IMR-90 (cell line): ENCODE data around the gene NEAT1. TPM values are rescaled to one million over a fixed set of nuclear protein-coding genes. Genes with fewer than 3 reads are reported as not detected.

Experiments used
- ATAC-seq: fragments of 200-7000 bp; cut with Tn5 transposase; 2 replicates; pipeline ENCODE4 v1.9.1; 2020; ENCODE audit warnings: low read depth, mild to moderate bottlenecking, moderate library complexity
- BruUV-seq: library from RNA; stranded (reverse); fragments of 400-500 nt; replicated peaks from 2 replicates; lab custom pipeline; 2021; lab: Mats Ljungman, UMichigan
- CTCF ChIA-PET: fragments of 300-600 bp; formaldehyde crosslinking; extraction: SDS; loops from one replicate; lab custom pipeline; 2021; ENCODE audit warnings: antibody characterized with exemption; lab: Yijun Ruan, JAX
- POLR2A ChIA-PET: fragments of 300-600 bp; sonication (Branson Sonifier 250); formaldehyde crosslinking; loops from one replicate; lab custom pipeline; 2022; ENCODE audit warnings: antibody characterized with exemption; ENCODE audit not compliant: unreplicated experiment; lab: Charles Lee
- DNase-seq: peaks from one replicate; pipeline ENCODE4 v3.0.0; 2013
- H2AFZ ChIP-seq: replicated peaks from 2 replicates; pipeline ENCODE3; 2013; ENCODE audit warnings: low read length, mild to moderate bottlenecking; ENCODE audit not compliant: poor library complexity
- H2AK5ac ChIP-seq: 2 replicates; pipeline ENCODE4 v1.6.1; 2013; ENCODE audit warnings: low read depth, low read length, inconsistent platforms
- H2AK9ac ChIP-seq: replicated peaks from 2 replicates; pipeline ENCODE3; 2013; ENCODE audit warnings: mild to moderate bottlenecking, low read depth, low read length, moderate library complexity; ENCODE audit not compliant: poor library complexity
- H2BK120ac ChIP-seq: 2 replicates; pipeline ENCODE4 v1.6.1; 2013; ENCODE audit warnings: low read depth, low read length, inconsistent platforms
- H2BK15ac ChIP-seq: 3 replicates; pipeline ENCODE4 v1.6.1; 2013; ENCODE audit warnings: low read depth, low read length, inconsistent platforms
- H2BK20ac ChIP-seq: 2 replicates; pipeline ENCODE4 v1.6.1; 2013; ENCODE audit warnings: low read depth, mild to moderate bottlenecking, inconsistent platforms, low read length, moderate library complexity
- H2BK5ac ChIP-seq: 2 replicates; pipeline ENCODE4 v1.6.1; 2013; ENCODE audit warnings: mild to moderate bottlenecking, low read depth, low read length, inconsistent platforms; ENCODE audit not compliant: poor library complexity, severe bottlenecking
- H3K14ac ChIP-seq: replicated peaks from 2 replicates; pipeline ENCODE4 v1.6.1; 2013; ENCODE audit warnings: low read depth, low read length, inconsistent platforms
- H3K18ac ChIP-seq: 2 replicates; pipeline ENCODE4 v1.6.1; 2013; ENCODE audit warnings: low read depth, low read length, control low read depth
- H3K23ac ChIP-seq: 2 replicates; pipeline ENCODE4 v1.6.1; 2013; ENCODE audit warnings: low read depth, low read length, inconsistent platforms
- H3K27ac ChIP-seq: 2 replicates; pipeline ENCODE4 v1.5.1; 2013; ENCODE audit warnings: mild to moderate bottlenecking, control low read depth, low read length; ENCODE audit not compliant: insufficient read depth
- H3K27me3 ChIP-seq: 2 replicates; pipeline ENCODE4 v1.6.1; 2013; ENCODE audit warnings: low read length; ENCODE audit not compliant: control insufficient read depth, insufficient read depth
- H3K36me3 ChIP-seq: 2 replicates; pipeline ENCODE4 v1.6.1; 2013; ENCODE audit warnings: low read length, mixed read lengths; ENCODE audit not compliant: control insufficient read depth, insufficient read depth
- H3K4ac ChIP-seq: 2 replicates; pipeline ENCODE4 v1.6.1; 2013; ENCODE audit warnings: low read depth, low read length, inconsistent platforms
- H3K4me1 ChIP-seq: 2 replicates; pipeline ENCODE4 v1.6.1; 2013; ENCODE audit warnings: low read length, mixed read lengths; ENCODE audit not compliant: control insufficient read depth, insufficient read depth
- H3K4me2 ChIP-seq: 2 replicates; pipeline ENCODE4 v1.6.1; 2013; ENCODE audit warnings: low read depth, mild to moderate bottlenecking, control low read depth, low read length, moderate library complexity
- H3K4me3 ChIP-seq: 2 replicates; pipeline ENCODE4 v1.5.1; 2013; ENCODE audit warnings: low read depth, mild to moderate bottlenecking, control low read depth, low read length, moderate library complexity; ENCODE audit not compliant: insufficient read depth
- H3K56ac ChIP-seq: 2 replicates; pipeline ENCODE4 v1.6.1; 2013; ENCODE audit warnings: low read length, inconsistent platforms; ENCODE audit not compliant: insufficient read depth; ENCODE audit errors: extremely low read depth
- H3K79me1 ChIP-seq, 2 experiments: 2 replicates each; pipeline ENCODE4 v1.6.1; 2013; ENCODE audit warnings: low read length in 2 of 2, inconsistent platforms in 1 of 2, low read depth in 1 of 2
- H3K9ac ChIP-seq: 2 replicates; pipeline ENCODE4 v1.6.1; 2013; ENCODE audit warnings: low read depth, low read length, control low read depth
- H3K9me1 ChIP-seq: 2 replicates; pipeline ENCODE4 v1.6.1; 2013; ENCODE audit warnings: low read length, inconsistent platforms; ENCODE audit not compliant: insufficient read depth
- H3K9me3 ChIP-seq: 2 replicates; pipeline ENCODE4 v1.6.1; 2013; ENCODE audit warnings: low read length; ENCODE audit not compliant: control insufficient read depth, insufficient read depth
- H4K20me1 ChIP-seq: 2 replicates; pipeline ENCODE4 v1.6.1; 2013; ENCODE audit warnings: low read length, inconsistent platforms; ENCODE audit not compliant: insufficient read depth
- H4K5ac ChIP-seq: 2 replicates; pipeline ENCODE4 v1.6.1; 2013; ENCODE audit warnings: mild to moderate bottlenecking, low read depth, low read length, control low read depth
- H4K8ac ChIP-seq, 2 experiments: 2 replicates each; pipeline ENCODE4 v1.6.1; 2013; ENCODE audit warnings: low read depth in 2 of 2, low read length in 2 of 2, control low read depth in 1 of 2, inconsistent platforms in 1 of 2
- H4K91ac ChIP-seq: 2 replicates; pipeline ENCODE4 v1.6.1; 2013; ENCODE audit warnings: low read depth, low read length, inconsistent platforms; ENCODE audit not compliant: insufficient read depth
- BHLHE40 ChIP-seq: fragments of 150-350 bp; IDR thresholded peaks from 2 replicates; pipeline ENCODE4 v1.6.1; 2016; ENCODE audit warnings: mild to moderate bottlenecking, low read depth, low read length
- CEBPB ChIP-seq: IDR thresholded peaks from 2 replicates; pipeline ENCODE4 v1.6.1; 2012; ENCODE audit warnings: low read depth, low read length, improper control_type of control experiment
- CHD1 ChIP-seq: IDR thresholded peaks from 2 replicates; pipeline ENCODE4 v1.6.1; 2012; ENCODE audit warnings: low read depth, low read length, improper control_type of control experiment
- ELK1 ChIP-seq: fragments of 150-350 bp; IDR thresholded peaks from 2 replicates; pipeline ENCODE4 v1.6.1; 2016; ENCODE audit warnings: low read depth, mild to moderate bottlenecking, low read length, moderate library complexity, borderline replicate concordance
- FOS ChIP-seq: fragments of 150-350 bp; IDR thresholded peaks from 2 replicates; pipeline ENCODE4 v1.6.1; 2016; ENCODE audit warnings: low read depth, low read length
- MAFK ChIP-seq: IDR thresholded peaks from 2 replicates; pipeline ENCODE4 v1.6.1; 2012; ENCODE audit warnings: low read depth, low read length, improper control_type of control experiment
- MAZ ChIP-seq: IDR thresholded peaks from 2 replicates; pipeline ENCODE4 v1.6.1; 2012; ENCODE audit warnings: low read depth, mild to moderate bottlenecking, low read length, improper control_type of control experiment, moderate library complexity, borderline replicate concordance
- MXI1 ChIP-seq: IDR thresholded peaks from 2 replicates; pipeline ENCODE4 v1.6.1; 2012; ENCODE audit warnings: low read depth, mild to moderate bottlenecking, low read length, moderate library complexity, borderline replicate concordance
- RAD21 ChIP-seq: IDR thresholded peaks from 2 replicates; pipeline ENCODE4 v1.6.1; 2012; ENCODE audit warnings: low read length, improper control_type of control experiment
- RCOR1 ChIP-seq: IDR thresholded peaks from 2 replicates; pipeline ENCODE4 v1.6.1; 2012; ENCODE audit warnings: mild to moderate bottlenecking, low read length, improper control_type of control experiment; ENCODE audit not compliant: insufficient replicate concordance
- RFX5 ChIP-seq: IDR thresholded peaks from 2 replicates; pipeline ENCODE4 v1.8.0; 2012; ENCODE audit warnings: low read depth, mild to moderate bottlenecking, low read length, moderate library complexity
- SMC3 ChIP-seq: fragments of 150-350 bp; IDR thresholded peaks from 2 replicates; pipeline ENCODE4 v1.6.1; 2016; ENCODE audit warnings: low read depth, mild to moderate bottlenecking, antibody characterized with exemption, low read length, moderate library complexity
- WGBS, 2 experiments: methylation state at CpG; one replicate each; pipeline versions ENCODE4 v1.1.5 to v1.1.7; 2013; ENCODE audit warnings: missing lambda C conversion rate in 2 of 2; ENCODE audit not compliant: insufficient read length in 1 of 2; ENCODE audit errors: extremely low coverage in 2 of 2; 5-methylcytosine and 5-hydroxymethylcytosine counted together
- dilution Hi-C: fragments of 300-500 bp; cut with HindIII; formaldehyde crosslinking; loops from one replicate; pipeline ENCODE4 v1.14.3; 2018; ENCODE audit warnings: low sequenced_read_pairs; ENCODE audit not compliant: unreplicated experiment
- in situ Hi-C: fragments of 300-500 bp; cut with MboI; formaldehyde crosslinking; loops from 3 replicates; pipeline ENCODE4 v1.14.3; 2019; ENCODE audit warnings: low sequenced_read_pairs, inconsistent platforms, mixed read lengths
- intact Hi-C: fragments of 100-400 bp; cut with micrococcal nuclease; formaldehyde crosslinking; loops from 2 replicates; pipeline ENCODE4 v1.10.0; 2022
- polyA plus RNA-seq, 3 experiments: library from polyadenylated mRNA; depleted of rRNA; stranded (reverse); fragments of >200 nt; gene quantifications; 2 replicates each; pipeline ENCODE4 v1.2.3, GENCODE V29; 2012; ENCODE audit warnings: low replicate concordance in 1 of 3
- total RNA-seq: library from RNA; depleted of rRNA; stranded (reverse); fragments of >200 nt; gene quantifications from 2 replicates; pipeline ENCODE4 v1.2.3, GENCODE V29; 2012
- TF ChIP-seq, protein P1 (sequence below): fragments of 150-350 bp; IDR thresholded peaks from 2 replicates; pipeline ENCODE4 v1.6.1; 2017; ENCODE audit warnings: mild to moderate bottlenecking, antibody characterized with exemption, low read length, low read depth

The NEAT1 gene
- total and polyA plus RNA-seq, 2 of the 4 experiments (the other 2 are of a cell fraction): 30.1 to 114 TPM

- peaks cover 17% of the 10 kb centered on the region for H3K9me1 ChIP-seq
- H4K5ac ChIP-seq: no peak overlapping the region
- ChIA-PET POLR2A (interaction anchor here (0.6 to 3.3 kb wide), 3 partner anchors 28 to 37 kb away, joined by 3 to 74 read pairs (median 25); partner anchors contain the start of gene MALAT1), CTCF (interaction anchor here (1.4 to 2.8 kb wide), 4 partner anchors 8 to 37 kb away, joined by 4 to 10 read pairs (median 8); no protein-coding TSS in a partner anchor)
- H3K79me1 ChIP-seq: peaks cover 0 to 55% of the 10 kb centered on the region in 2 experiments; a peak in 2 of 4 replicates
- peak overlapping the region; percentile 95 for H2BK120ac ChIP-seq
- H2AK5ac ChIP-seq: peak overlapping the region; percentile 95
- intact Hi-C loops (loop anchor here (5.0 kb wide), 1 partner anchor 37 kb away; no protein-coding TSS in a partner anchor), dilution Hi-C loops (no loop called here), in situ Hi-C loops (loop anchor here (5.0 kb wide), 1 partner anchor 37 kb away; no protein-coding TSS in a partner anchor)
- H2BK5ac ChIP-seq: peak overlapping the region; percentile 27
- DNase-seq (no peak), ATAC-seq (no peak)
- no TSS peak for BruUV-seq
- no peak overlapping the region for H3K4me2 ChIP-seq
- H4K91ac ChIP-seq: peak overlapping the region; percentile 53; the same call in 1 of the 2 replicates
- peaks cover 8% of the 10 kb centered on the region for H3K4me1 ChIP-seq
- no peak overlapping the region for H3K56ac ChIP-seq
- peak overlapping the region; percentile 22; the same call in 1 of the 2 replicates for H2BK20ac ChIP-seq
- H3K27me3 ChIP-seq: no peaks in the 10 kb centered on the region
- no peaks in the 10 kb centered on the region for H3K9me3 ChIP-seq
- H3K23ac ChIP-seq: peak overlapping the region; percentile 49; the same call in 1 of the 2 replicates
- peak overlapping the region; percentile 42; the same call in 2 of the 3 replicates for H2BK15ac ChIP-seq
- H3K4ac ChIP-seq: peak overlapping the region; percentile 51
- H2AK9ac ChIP-seq: peak overlapping the region; percentile 15
- H3K36me3 ChIP-seq: no peaks in the 10 kb centered on the region
- H4K20me1 ChIP-seq: no peaks in the 10 kb centered on the region; the same call in 1 of the 2 replicates
- H3K4me3 ChIP-seq: no peak overlapping the region
- 84% methylated on average over 4 of the region's 8 CpGs; no CpG with 5 or more reads in 1 of the 2 experiments for WGBS, 2 experiments
- H3K18ac ChIP-seq: no peak overlapping the region
- no peak overlapping the region for H2AFZ ChIP-seq
- H4K8ac ChIP-seq: no peak overlapping the region; a peak in 1 of 4 replicates
- H3K14ac ChIP-seq: peak overlapping the region; percentile 27
- H3K9ac ChIP-seq: no peak overlapping the region
- 0 out of 2 replicates have a peak overlapping the region, but pooled peaks have one; percentile 7 for H3K27ac ChIP-seq
- TF ChIP-seq FOS: no peak
- no peak for TF ChIP-seq MAZ
- no peak for TF ChIP-seq RFX5
- TF ChIP-seq BHLHE40: no peak
- TF ChIP-seq RAD21: no peak
- TF ChIP-seq CEBPB: no peak
- no peak for TF ChIP-seq SMC3
- TF ChIP-seq, protein P1, sequence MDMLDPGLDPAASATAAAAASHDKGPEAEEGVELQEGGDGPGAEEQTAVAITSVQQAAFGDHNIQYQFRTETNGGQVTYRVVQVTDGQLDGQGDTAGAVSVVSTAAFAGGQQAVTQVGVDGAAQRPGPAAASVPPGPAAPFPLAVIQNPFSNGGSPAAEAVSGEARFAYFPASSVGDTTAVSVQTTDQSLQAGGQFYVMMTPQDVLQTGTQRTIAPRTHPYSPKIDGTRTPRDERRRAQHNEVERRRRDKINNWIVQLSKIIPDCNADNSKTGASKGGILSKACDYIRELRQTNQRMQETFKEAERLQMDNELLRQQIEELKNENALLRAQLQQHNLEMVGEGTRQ: no peak
- no peak for TF ChIP-seq MAFK
- TF ChIP-seq MXI1: no peak
- TF ChIP-seq ELK1: no peak
- TF ChIP-seq CHD1: no peak
- no peak for TF ChIP-seq RCOR1
Measured at GRCh38 chr11:65470433-65471049, 47.9 kb downstream of the NEAT1 start.
